ENCODE measurements around the gene FRAS1.

DNA sequence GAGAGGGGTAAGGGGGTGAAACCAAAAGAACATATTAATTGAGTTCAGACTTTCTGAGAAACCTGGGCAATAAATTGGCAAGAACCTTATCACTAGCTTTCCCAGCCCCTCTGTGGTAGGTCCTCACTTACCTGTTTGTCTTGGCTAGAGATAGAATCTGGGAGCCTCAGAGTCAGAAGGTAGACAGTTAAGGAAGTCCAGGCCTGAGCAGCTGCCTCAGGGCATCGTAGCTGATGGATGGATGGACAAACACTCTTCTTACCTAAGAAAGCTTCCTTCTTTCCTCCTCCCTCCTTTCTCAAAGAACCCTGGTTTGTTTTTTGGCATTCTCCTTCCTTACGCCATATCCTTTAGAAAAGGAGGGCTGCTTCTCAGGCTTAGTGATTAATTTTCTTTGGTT is 24.4 kb downstream of the FRAS1 start:
- TF ChIP-seq, protein P1, sequence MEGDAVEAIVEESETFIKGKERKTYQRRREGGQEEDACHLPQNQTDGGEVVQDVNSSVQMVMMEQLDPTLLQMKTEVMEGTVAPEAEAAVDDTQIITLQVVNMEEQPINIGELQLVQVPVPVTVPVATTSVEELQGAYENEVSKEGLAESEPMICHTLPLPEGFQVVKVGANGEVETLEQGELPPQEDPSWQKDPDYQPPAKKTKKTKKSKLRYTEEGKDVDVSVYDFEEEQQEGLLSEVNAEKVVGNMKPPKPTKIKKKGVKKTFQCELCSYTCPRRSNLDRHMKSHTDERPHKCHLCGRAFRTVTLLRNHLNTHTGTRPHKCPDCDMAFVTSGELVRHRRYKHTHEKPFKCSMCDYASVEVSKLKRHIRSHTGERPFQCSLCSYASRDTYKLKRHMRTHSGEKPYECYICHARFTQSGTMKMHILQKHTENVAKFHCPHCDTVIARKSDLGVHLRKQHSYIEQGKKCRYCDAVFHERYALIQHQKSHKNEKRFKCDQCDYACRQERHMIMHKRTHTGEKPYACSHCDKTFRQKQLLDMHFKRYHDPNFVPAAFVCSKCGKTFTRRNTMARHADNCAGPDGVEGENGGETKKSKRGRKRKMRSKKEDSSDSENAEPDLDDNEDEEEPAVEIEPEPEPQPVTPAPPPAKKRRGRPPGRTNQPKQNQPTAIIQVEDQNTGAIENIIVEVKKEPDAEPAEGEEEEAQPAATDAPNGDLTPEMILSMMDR (IDR thresholded peaks at IDR 0.05): no peak
- no peak for TF ChIP-seq POLR2A (IDR thresholded peaks at IDR 0.05)

All from prostate gland (tissue), 2 donors.